Lower leg skin (tissue), 4 donors: ENCODE results near the gene FILIP1L. TPM values are rescaled to one million over a fixed set of nuclear protein-coding genes. Genes with fewer than 3 reads are reported as not detected.

Source experiments
- DNase-seq, 2 donors: peaks; one replicate each; pipeline ENCODE4 v3.0.0-alpha.2; 2019; ENCODE audit warnings: low spot score in 2 of 2
- H3K4me3 ChIP-seq: fragments of 200-600 bp; sonication (generic); 2 replicates; pipeline ENCODE4 v1.5.1; 2017; ENCODE audit warnings: mild to moderate bottlenecking, low read depth; ENCODE audit not compliant: poor library complexity, severe bottlenecking
- CTCF ChIP-seq, 3 donors: fragments of 450-650 bp; IDR thresholded peaks; one replicate each; pipeline ENCODE4 v1.5.1; 2016; ENCODE audit warnings: antibody characterized with exemption in 3 of 3, mild to moderate bottlenecking in 3 of 3, moderate library complexity in 2 of 3
- POLR2A ChIP-seq, 2 donors: fragments of 450-650 bp; IDR thresholded peaks; one replicate each; pipeline ENCODE4 v1.6.1; 2016 to 2017; ENCODE audit warnings: antibody characterized with exemption in 2 of 2, mild to moderate bottlenecking in 1 of 2, moderate library complexity in 1 of 2
- WGBS, 2 donors: methylation state at CpG; one replicate each; pipeline ENCODE4 v1.1.5; 2018; 5-methylcytosine and 5-hydroxymethylcytosine counted together
- intact Hi-C: fragments of 100-400 bp; cut with DNase I; formaldehyde crosslinking; loops from one replicate; pipeline ENCODE4 v1.15.0; 2023; ENCODE audit warnings: low total_unique reads
- total RNA-seq, 4 donors: library from RNA; depleted of rRNA; stranded (reverse); fragments of >200 nt; gene quantifications; one replicate each; pipeline ENCODE4 v1.1.0, GENCODE V29; 2016

Gene FILIP1L
- total RNA-seq, 4 donors from 2014 or later, result 17.5 to 33.9 (median 22.1) TPM

- WGBS, 2 donors, result 84 to 85% methylated on average over 2 of the region's 2 CpGs
- TF ChIP-seq POLR2A (IDR thresholded peaks at IDR 0.05) (no peak), CTCF (IDR thresholded peaks at IDR 0.05) (no peak)
- intact Hi-C loops, result no loop called here
- H3K4me3 ChIP-seq, result no peak overlapping the region
- no peak for DNase-seq
These were observed 243.6 kb downstream of the FILIP1L start for GRCh38 chr3:99870712-99871111.

- TF ChIP-seq POLR2A (IDR thresholded peaks at IDR 0.05), result no peak
- no peak for TF ChIP-seq CTCF (IDR thresholded peaks at IDR 0.05)
- no peak overlapping the region for H3K4me3 ChIP-seq
- intact Hi-C loops, result no loop called here
- 77 to 84% methylated on average over 1 of the region's 1 CpG for WGBS, 2 donors
- no peak for DNase-seq
These were observed 244.7 kb downstream of the FILIP1L start for GRCh38 chr3:99869621-99870020.

- no peak overlapping the region for H3K4me3 ChIP-seq
- WGBS, 2 donors, result 0 to 14% methylated on average over 1 of the region's 1 CpG
- TF ChIP-seq CTCF (IDR thresholded peaks at IDR 0.05) (no peak), POLR2A (IDR thresholded peaks at IDR 0.05) (no peak)
- DNase-seq, result no peak
- intact Hi-C loops, result no loop called here
These were observed 246.0 kb downstream of the FILIP1L start for GRCh38 chr3:99868311-99868646.

GRCh38 chr3:99867594-99868310 is 246.5 kb downstream of the FILIP1L start:
- intact Hi-C loops, result no loop called here
- DNase-seq, result no peak
- 78 to 88% methylated on average over 3 of the region's 3 CpGs for WGBS, 2 donors
- no peak for TF ChIP-seq POLR2A (IDR thresholded peaks at IDR 0.05)
- no peak for TF ChIP-seq CTCF (IDR thresholded peaks at IDR 0.05)
- no peak overlapping the region for H3K4me3 ChIP-seq

- no peak for DNase-seq
- TF ChIP-seq CTCF (IDR thresholded peaks at IDR 0.05), result no peak
- no peak for TF ChIP-seq POLR2A (IDR thresholded peaks at IDR 0.05)
- 42% methylated on average over 3 of the region's 3 CpGs for WGBS, 2 donors
- H3K4me3 ChIP-seq, result no peak overlapping the region
- intact Hi-C loops, result no loop called here
These were observed 248.0 kb downstream of the FILIP1L start for GRCh38 chr3:99866261-99866761.

- TF ChIP-seq POLR2A (IDR thresholded peaks at IDR 0.05), result no peak
- 78 to 89% methylated on average over 1 of the region's 1 CpG for whole genome bisulfite sequencing, 2 donors
- no peak overlapping the region for H3K4me3 ChIP-seq
- intact Hi-C loops, result no loop called here
- DNase-seq, result no peak
These were observed 249.0 kb downstream of the FILIP1L start for GRCh38 chr3:99865321-99865720.
